Pancreas (tissue), 10 donors: ENCODE measurements around the gene BUD13. TPM values are rescaled to one million over a fixed set of nuclear protein-coding genes. Genes with fewer than 3 reads are reported as not detected.

Source experiments
- ATAC-seq, 4 donors: fragments of 200-7000 bp; cut with Tn5 transposase; one replicate each; pipeline versions ENCODE4 v1.8.0 to v1.9.1; 2020; ENCODE audit warnings: mild to moderate bottlenecking in 4 of 4, moderate library complexity in 4 of 4
- DNase-seq, 6 donors: peaks; one replicate each; pipeline ENCODE4 v3.0.0-alpha.2; 2020
- FAIRE-seq: peaks from 2 replicates; lab custom pipeline; 2012; peaks lifted over from hg19 to GRCh38; lab: Jason Lieb, UNC
- H3K27ac ChIP-seq, 4 donors: fragments of 200-600 bp; sonication (generic); 1 replicate in 3 of 4; 2 replicates in 1 of 4; pipeline versions ENCODE4 v1.5.0 to v1.8.0; 2020
- H3K27me3 ChIP-seq, 4 donors: fragments of 200-600 bp; one replicate each; pipeline ENCODE4 v1.8.0; 2021
- H3K36me3 ChIP-seq, 3 donors: fragments of 200-600 bp; sonication (generic) in 1 of 3; one replicate each; pipeline versions ENCODE4 v1.5.0 to v1.8.0; 2020 to 2021
- H3K4me1 ChIP-seq, 3 donors: fragments of 200-600 bp; one replicate each; pipeline ENCODE4 v1.8.0; 2021
- H3K4me3 ChIP-seq, 4 donors: fragments of 200-600 bp; sonication (generic) in 2 of 4; one replicate each; pipeline versions ENCODE4 v1.5.0 to v1.8.0; 2020 to 2021
- H3K9me3 ChIP-seq, 4 donors: fragments of 200-600 bp; one replicate each; pipeline ENCODE4 v1.8.0; 2021
- CTCF ChIP-seq, 4 donors: fragments of 200-600 bp; sonication (generic) in 3 of 4; IDR thresholded peaks; one replicate each; pipeline versions ENCODE4 v1.5.0 to v1.8.0; 2021; ENCODE audit warnings: antibody characterized with exemption in 4 of 4
- WGBS, 2 donors: extraction: QIAGEN DNeasy Blood & Tissue Kit; methylation state at CpG; one replicate each; pipeline ENCODE4 v1.1.7; 2013; 5-methylcytosine and 5-hydroxymethylcytosine counted together
- intact Hi-C, 3 donors: fragments of 100-400 bp; cut with DNase I; formaldehyde crosslinking; loops; one replicate each; pipeline versions ENCODE4 v1.11.1 to v1.14.2; 2022
- polyA plus RNA-seq, 2 donors: library from polyadenylated mRNA; stranded (reverse); fragments of 200-250 nt; gene quantifications; one replicate each; pipeline ENCODE4 v1.2.3, GENCODE V29; 2013
- total RNA-seq, 6 donors: library from RNA; stranded (reverse); fragmentation: NEBNext Ultra II Directional in 4 of 6; extraction: Animal tissue kit (Norgen Biotek cat#: 25700) in 4 of 6; gene quantifications; one replicate each; pipeline versions ENCODE4 v1.2.1 to v1.2.4, GENCODE V29; 2021 to 2023
- donor health status: healthy with polysubstance abuse.
- donor health status: DM: no; HTN: no; CAD: no; lungs with moderate emphysema.
- donor health status: DM: no; HTN: no; CAD: no.
- donor health status: control.
- donor health status: control.
- donor health status: Bipolar disorder and iron deficiency.
- donor health status: DM: yes; HTN: yes; CAD: no.
- donor health status: DM: no; HTN: no; CAD: no.
- donor health status: DM: no; HTN: no; CAD: no.
- donor health status: DM: yes; HTN: yes; CAD: no.

BUD13 gene
- total and polyA plus RNA-seq, 8 donors: 5.2 to 15.6 (median 7.2) TPM

GRCh38 chr11:116730601-116731000 is 42.2 kb downstream of the BUD13 start:
- WGBS, 2 donors: 46 to 49% methylated on average over 6 of the region's 6 CpGs
- intact Hi-C loops: no loop called here
- no peak overlapping the region for H3K4me3 ChIP-seq
- H3K27me3 ChIP-seq: no peaks in the 10 kb centered on the region
- DNase-seq (no peak), FAIRE-seq (no peak), ATAC-seq (no peak)
- H3K4me1 ChIP-seq: no peaks in the 10 kb centered on the region
- H3K36me3 ChIP-seq: no peaks in the 10 kb centered on the region
- H3K9me3 ChIP-seq: no peaks in the 10 kb centered on the region
- H3K27ac ChIP-seq: no peak overlapping the region
- no peak for TF ChIP-seq CTCF (IDR thresholded peaks at IDR 0.05)

- Histone ChIP-seq H3K36me3 (no peaks in the 10 kb centered on the region), H3K4me3 (no peak overlapping the region), H3K27me3 (no peaks in the 10 kb centered on the region), H3K27ac (no peak overlapping the region), H3K4me1 (no peaks in the 10 kb centered on the region), H3K9me3 (no peaks in the 10 kb centered on the region)
- TF ChIP-seq CTCF (IDR thresholded peaks at IDR 0.05): no peak
- intact Hi-C loops: no loop called here
- ATAC-seq: no peak
- DNase-seq: no peak
- FAIRE-seq: no peak
- 75 to 78% methylated on average over 10 of the region's 10 CpGs for WGBS, 2 donors
These were observed 42.6 kb downstream of the BUD13 start for GRCh38 chr11:116730241-116730561.

GRCh38 chr11:116729501-116730240 is 43.1 kb downstream of the BUD13 start:
- TF ChIP-seq CTCF (IDR thresholded peaks at IDR 0.05): no peak
- no peak for DNase-seq
- WGBS, 2 donors: 86 to 92% methylated on average over 8 of the region's 8 CpGs
- Histone ChIP-seq H3K9me3 (no peaks in the 10 kb centered on the region), H3K4me1 (no peaks in the 10 kb centered on the region), H3K27ac (no peak overlapping the region), H3K4me3 (no peak overlapping the region), H3K27me3 (no peaks in the 10 kb centered on the region), H3K36me3 (no peaks in the 10 kb centered on the region)
- FAIRE-seq: no peak
- no peak for ATAC-seq
- intact Hi-C loops: no loop called here

GRCh38 chr11:116727990-116728389 is 44.8 kb downstream of the BUD13 start:
- ATAC-seq: no peak
- H3K36me3 ChIP-seq: no peaks in the 10 kb centered on the region
- FAIRE-seq: no peak
- DNase-seq: no peak
- H3K27me3 ChIP-seq: no peaks in the 10 kb centered on the region
- H3K4me1 ChIP-seq: no peaks in the 10 kb centered on the region
- intact Hi-C loops: no loop called here
- no peaks in the 10 kb centered on the region for H3K9me3 ChIP-seq
- no peak for TF ChIP-seq CTCF (IDR thresholded peaks at IDR 0.05)
- H3K4me3 ChIP-seq: no peak overlapping the region
- no peak overlapping the region for H3K27ac ChIP-seq
- WGBS, 2 donors: 58 to 68% methylated on average over 6 of the region's 6 CpGs

GRCh38 chr11:116725434-116726221 is 47.2 kb downstream of the BUD13 start:
- H3K27ac ChIP-seq: no peak overlapping the region
- no peaks in the 10 kb centered on the region for H3K27me3 ChIP-seq
- FAIRE-seq (no peak), DNase-seq (peak in 1 of 6 donors; percentile 41), ATAC-seq (peak in 3 of 4 donors; percentile 23 to 36 (median 30))
- 53 to 56% methylated on average over 18 to 19 of the region's 19 CpGs for WGBS, 2 donors
- TF ChIP-seq CTCF (IDR thresholded peaks at IDR 0.05): no peak
- no peak overlapping the region for H3K4me3 ChIP-seq
- no peaks in the 10 kb centered on the region for H3K4me1 ChIP-seq
- H3K36me3 ChIP-seq: no peaks in the 10 kb centered on the region
- H3K9me3 ChIP-seq: no peaks in the 10 kb centered on the region
- intact Hi-C loops: no loop called here
